C4-2B (cell line): ENCODE results near the gene TPM1.

Experiments used
- H3K27ac ChIP-seq: fragments of 450-650 bp; 2 replicates; pipeline ENCODE4 v1.5.1; 2017
- CTCF ChIP-seq: fragments of 450-650 bp; conservative IDR thresholded peaks from 2 replicates; pipeline ENCODE4 v1.5.1; 2017; ENCODE audit warnings: mild to moderate bottlenecking
- ZFX ChIP-seq: fragments of 450-650 bp; IDR thresholded peaks from 2 replicates; pipeline ENCODE4 v1.6.1; 2017

The TPM1 gene

DNA sequence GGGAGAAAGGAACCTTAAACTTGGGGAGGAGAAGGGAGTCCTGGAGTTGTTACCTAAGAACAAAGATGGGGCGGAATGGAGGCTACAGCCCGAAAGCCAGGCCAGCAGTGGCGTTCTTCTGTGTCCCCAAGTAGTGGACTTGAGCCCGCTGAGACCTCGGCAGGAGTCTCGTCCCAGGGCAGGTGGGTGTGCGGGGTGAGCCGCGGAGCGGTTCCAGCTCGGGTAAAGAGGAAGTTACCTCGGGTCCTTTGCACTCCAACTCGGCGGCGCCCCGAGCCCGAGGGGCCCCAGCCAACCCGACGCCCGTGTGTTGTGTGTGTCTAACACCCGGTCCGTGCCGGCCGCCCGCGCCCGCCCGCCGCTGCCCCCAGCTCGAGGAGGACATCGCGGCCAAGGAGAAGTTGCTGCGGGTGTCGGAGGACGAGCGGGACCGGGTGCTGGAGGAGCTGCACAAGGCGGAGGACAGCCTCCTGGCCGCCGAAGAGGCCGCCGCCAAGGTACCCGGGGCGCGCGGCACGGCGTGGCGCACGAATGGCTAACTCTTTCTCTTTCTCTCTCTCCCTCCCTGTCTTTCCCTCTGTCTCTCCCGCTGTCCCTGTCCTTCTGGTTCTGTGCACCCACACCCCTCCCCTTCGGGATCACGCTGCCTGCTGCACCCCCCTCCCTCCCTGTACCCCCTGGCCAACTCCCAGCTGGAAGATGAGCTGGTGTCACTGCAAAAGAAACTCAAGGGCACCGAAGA lies 959 bp downstream of the TPM1 start:
- H3K27ac ChIP-seq = no peak overlapping the region
- TF ChIP-seq CTCF (no peak), ZFX (no peak)

DNA sequence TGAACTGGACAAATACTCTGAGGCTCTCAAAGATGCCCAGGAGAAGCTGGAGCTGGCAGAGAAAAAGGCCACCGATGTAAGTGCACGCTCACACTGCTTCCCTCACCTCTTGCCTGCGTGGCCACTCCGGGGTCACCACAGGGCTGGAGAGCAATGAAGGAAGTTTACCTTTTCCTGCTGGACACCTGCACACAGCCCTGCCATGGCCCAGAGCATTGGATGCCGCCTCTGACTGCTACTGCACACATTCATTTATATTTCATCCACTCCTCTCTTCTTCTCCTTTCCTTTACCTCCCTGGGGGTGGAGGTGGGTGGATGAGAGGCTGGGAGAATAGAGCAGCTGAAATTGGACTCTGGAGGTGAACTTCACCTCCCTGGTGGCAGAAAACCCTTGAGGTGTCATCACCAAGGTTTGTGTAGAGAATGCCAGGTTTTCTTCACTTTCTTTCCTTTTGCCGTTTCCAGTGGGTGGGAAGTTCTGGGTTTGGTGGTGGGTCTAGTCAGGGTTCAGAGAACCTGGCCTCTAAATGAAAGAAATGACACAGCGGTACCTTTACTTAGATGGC lies 1.6 kb downstream of the TPM1 start:
- no peak overlapping the region for H3K27ac ChIP-seq
- TF ChIP-seq CTCF = no peak
- TF ChIP-seq ZFX = no peak

DNA sequence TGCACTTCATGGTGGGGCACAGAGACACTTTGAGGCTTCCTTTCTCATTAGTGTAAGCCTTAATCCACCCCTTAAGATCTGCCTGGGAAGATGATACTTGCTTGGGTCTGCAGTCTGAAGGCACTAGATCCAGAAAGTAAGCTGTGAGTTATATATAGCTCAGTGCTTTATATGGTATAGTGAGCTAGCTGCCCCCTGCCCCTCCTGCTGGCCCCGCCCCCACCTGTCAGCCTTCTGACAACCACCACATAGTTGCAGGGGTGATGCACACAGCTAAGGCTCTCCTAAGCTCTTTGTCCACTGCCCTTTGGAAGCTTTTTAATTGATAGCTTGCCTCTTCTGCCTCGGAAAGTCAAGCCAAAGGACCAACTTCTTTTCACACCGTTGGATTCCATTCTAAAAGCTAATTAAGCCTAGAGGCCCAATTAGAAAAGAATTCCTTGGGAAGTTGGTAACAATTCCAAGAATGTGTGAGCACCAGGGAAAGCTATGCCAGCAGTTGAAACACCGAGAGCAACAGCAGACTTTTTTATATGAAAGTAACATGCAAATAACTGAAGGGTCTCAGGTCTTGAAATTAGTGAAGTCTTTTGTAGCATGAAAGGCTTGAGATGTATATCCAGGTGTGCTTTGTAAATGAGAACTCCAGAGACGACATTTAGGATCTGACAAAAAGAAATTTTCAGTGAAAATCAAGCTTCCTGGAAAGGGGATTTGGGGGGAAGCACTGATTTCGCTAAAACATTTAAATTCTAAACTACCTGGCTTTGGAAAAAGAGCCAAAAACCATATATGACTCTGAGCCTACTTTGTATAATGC lies 2.3 kb downstream of the TPM1 start:
- TF ChIP-seq CTCF = no peak
- TF ChIP-seq ZFX = no peak
- no peak overlapping the region for H3K27ac ChIP-seq

GRCh38 chr15:63045465-63045840 lies 2.9 kb downstream of the TPM1 start:
- no peak for TF ChIP-seq ZFX
- TF ChIP-seq CTCF = no peak
- H3K27ac ChIP-seq = no peak overlapping the region

DNA sequence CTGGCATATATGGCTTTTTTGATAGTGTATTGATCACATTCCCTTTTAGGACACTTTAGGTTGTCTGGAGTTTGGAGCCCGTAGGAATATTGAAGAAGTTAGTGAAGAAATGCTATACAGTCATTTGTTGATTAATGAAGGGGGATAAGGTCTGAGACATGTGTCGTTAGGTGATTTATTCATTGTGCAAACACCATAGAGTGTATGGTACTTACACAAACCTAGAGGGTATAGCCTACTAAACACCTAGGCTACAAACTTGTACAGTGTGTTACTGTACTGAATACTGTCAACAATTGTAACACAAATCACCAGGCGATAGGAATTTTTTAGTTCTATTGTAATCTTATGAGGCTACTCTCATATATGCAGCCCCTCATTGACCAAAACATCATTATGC lies 3.3 kb downstream of the TPM1 start:
- no peak overlapping the region for H3K27ac ChIP-seq
- no peak for TF ChIP-seq CTCF
- no peak for TF ChIP-seq ZFX

DNA sequence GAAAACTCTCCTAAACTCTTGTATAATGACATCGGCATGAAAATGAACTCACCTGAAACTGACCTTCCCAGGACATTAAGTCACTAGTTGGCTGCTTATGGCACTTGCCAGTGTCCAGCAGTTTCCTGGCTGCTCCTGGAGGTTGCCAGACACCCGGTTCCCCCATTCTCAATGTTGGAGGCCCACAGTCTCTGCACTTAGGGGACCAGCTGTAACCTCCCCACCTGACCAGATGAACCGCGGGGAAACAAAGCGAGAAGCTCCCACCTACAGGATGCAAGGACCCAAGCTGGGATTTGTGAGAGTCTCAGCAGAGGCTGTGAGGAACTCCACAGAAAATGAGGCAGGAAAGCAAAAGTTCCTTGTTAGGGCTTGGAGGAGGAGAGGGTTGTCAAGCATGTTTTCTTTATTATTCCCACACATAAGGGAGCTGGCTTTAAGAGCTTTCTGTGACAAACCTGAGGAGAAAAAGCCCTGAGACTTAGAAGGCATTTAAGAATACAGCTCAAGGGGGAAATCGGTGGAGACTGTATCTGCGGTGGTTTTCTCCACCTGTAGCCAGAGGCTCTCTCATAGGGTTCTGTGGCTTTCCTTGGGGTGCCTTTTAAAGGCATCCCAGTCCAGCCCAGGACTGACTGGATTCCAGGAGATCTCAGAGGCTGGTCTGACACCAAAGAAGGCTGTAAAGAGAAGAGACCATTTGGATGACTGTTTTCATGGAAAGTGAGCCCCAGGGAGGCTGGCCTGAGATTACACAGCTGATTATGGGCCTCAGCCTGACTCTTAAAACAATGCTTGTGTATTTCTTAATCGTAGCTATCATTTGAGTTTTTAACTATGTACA lies 4.6 kb downstream of the TPM1 start:
- TF ChIP-seq ZFX = no peak
- no peak for TF ChIP-seq CTCF
- H3K27ac ChIP-seq = peak overlapping the region; percentile 86; the same call in 1 of the 2 replicates
